Measurements from ENCODE around the gene TMEM182.

- no peak for TF ChIP-seq POLR2A (IDR thresholded peaks at IDR 0.05)
- TF ChIP-seq, protein P1, sequence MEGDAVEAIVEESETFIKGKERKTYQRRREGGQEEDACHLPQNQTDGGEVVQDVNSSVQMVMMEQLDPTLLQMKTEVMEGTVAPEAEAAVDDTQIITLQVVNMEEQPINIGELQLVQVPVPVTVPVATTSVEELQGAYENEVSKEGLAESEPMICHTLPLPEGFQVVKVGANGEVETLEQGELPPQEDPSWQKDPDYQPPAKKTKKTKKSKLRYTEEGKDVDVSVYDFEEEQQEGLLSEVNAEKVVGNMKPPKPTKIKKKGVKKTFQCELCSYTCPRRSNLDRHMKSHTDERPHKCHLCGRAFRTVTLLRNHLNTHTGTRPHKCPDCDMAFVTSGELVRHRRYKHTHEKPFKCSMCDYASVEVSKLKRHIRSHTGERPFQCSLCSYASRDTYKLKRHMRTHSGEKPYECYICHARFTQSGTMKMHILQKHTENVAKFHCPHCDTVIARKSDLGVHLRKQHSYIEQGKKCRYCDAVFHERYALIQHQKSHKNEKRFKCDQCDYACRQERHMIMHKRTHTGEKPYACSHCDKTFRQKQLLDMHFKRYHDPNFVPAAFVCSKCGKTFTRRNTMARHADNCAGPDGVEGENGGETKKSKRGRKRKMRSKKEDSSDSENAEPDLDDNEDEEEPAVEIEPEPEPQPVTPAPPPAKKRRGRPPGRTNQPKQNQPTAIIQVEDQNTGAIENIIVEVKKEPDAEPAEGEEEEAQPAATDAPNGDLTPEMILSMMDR (IDR thresholded peaks at IDR 0.05): no peak
Observed at GRCh38 chr2:102797486-102797885, 35.7 kb downstream of the TMEM182 start.

All from Peyer's patch (tissue), 4 donors.